Muscle layer of duodenum (tissue), 2 donors: ENCODE data around the gene MCM7.

Source experiments
- H3K27ac ChIP-seq: one replicate; pipeline ENCODE4 v1.7.0; 2013; ENCODE audit warnings: mild to moderate bottlenecking, low read length
- H3K27me3 ChIP-seq: one replicate; pipeline ENCODE4 v1.7.0; 2013; ENCODE audit warnings: low read depth, mild to moderate bottlenecking, control low read depth, low read length
- H3K36me3 ChIP-seq, 2 donors: one replicate each; pipeline ENCODE4 v1.7.0; 2013; ENCODE audit warnings: low read length in 2 of 2, control low read depth in 1 of 2, mild to moderate bottlenecking in 1 of 2; ENCODE audit not compliant: insufficient read depth in 2 of 2, control insufficient read depth in 1 of 2
- H3K4me1 ChIP-seq, 2 donors: one replicate each; pipeline ENCODE4 v1.7.0; 2013; ENCODE audit warnings: low read length in 2 of 2, mild to moderate bottlenecking in 2 of 2, control low read depth in 1 of 2, moderate library complexity in 1 of 2; ENCODE audit not compliant: insufficient read depth in 2 of 2, control insufficient read depth in 1 of 2
- H3K4me3 ChIP-seq, 2 donors: one replicate each; pipeline ENCODE4 v1.7.0; 2013; ENCODE audit warnings: low read length in 2 of 2, low read depth in 1 of 2, mild to moderate bottlenecking in 1 of 2
- H3K9me3 ChIP-seq, 2 donors: one replicate each; pipeline ENCODE4 v1.7.0; 2013; ENCODE audit warnings: low read length in 2 of 2, control low read depth in 1 of 2, mild to moderate bottlenecking in 1 of 2; ENCODE audit not compliant: control insufficient read depth in 1 of 2
- donor health status: healthy.

The MCM7 gene

GRCh38 chr7:100080907-100081534, 20.2 kb downstream of the MCM7 start:
- no peaks in the 10 kb centered on the region for H3K9me3 ChIP-seq
- H3K36me3 ChIP-seq = peaks cover 8 to 21% of the 10 kb centered on the region in 2 donors
- H3K4me1 ChIP-seq = peaks cover 0 to 30% of the 10 kb centered on the region in 2 donors
- H3K4me3 ChIP-seq = peak overlapping the region; percentile 94
- H3K27ac ChIP-seq = peak overlapping the region; percentile 89
- H3K27me3 ChIP-seq = no peaks in the 10 kb centered on the region

GRCh38 chr7:100079024-100079560, 22.1 kb downstream of the MCM7 start:
- peaks cover 27 to 41% of the 10 kb centered on the region in 2 donors for H3K36me3 ChIP-seq
- no peak overlapping the region for H3K4me3 ChIP-seq
- H3K9me3 ChIP-seq = no peaks in the 10 kb centered on the region
- no peaks in the 10 kb centered on the region for H3K27me3 ChIP-seq
- H3K4me1 ChIP-seq = peaks cover 0 to 30% of the 10 kb centered on the region in 2 donors
- H3K27ac ChIP-seq = peak overlapping the region; percentile 35

- peaks cover 0 to 21% of the 10 kb centered on the region in 2 donors for H3K4me1 ChIP-seq
- H3K27ac ChIP-seq = no peak overlapping the region
- H3K36me3 ChIP-seq = peaks cover 43 to 59% of the 10 kb centered on the region in 2 donors
- no peaks in the 10 kb centered on the region for H3K27me3 ChIP-seq
- H3K4me3 ChIP-seq = no peak overlapping the region
- H3K9me3 ChIP-seq = peaks cover 2 to 4% of the 10 kb centered on the region in 2 donors
Observed at GRCh38 chr7:100077205-100077604, 24.0 kb downstream of the MCM7 start.

- peaks cover 61 to 77% of the 10 kb centered on the region in 2 donors for H3K36me3 ChIP-seq
Observed at GRCh38 chr7:100075418-100075817, 25.8 kb downstream of the MCM7 start.

GRCh38 chr7:100074841-100075240, 26.4 kb downstream of the MCM7 start:
- Histone ChIP-seq H3K27ac (no peak overlapping the region), H3K9me3 (peaks cover 20 to 22% of the 10 kb centered on the region in 2 donors), H3K4me1 (peaks cover 0 to 10% of the 10 kb centered on the region in 2 donors), H3K27me3 (no peaks in the 10 kb centered on the region), H3K36me3 (peaks cover 66 to 83% of the 10 kb centered on the region in 2 donors), H3K4me3 (no peak overlapping the region)

More at GRCh38 chr7:100075418-100075817, 25.8 kb downstream of the MCM7 start:
- H3K27ac ChIP-seq = no peak overlapping the region
- peaks cover 0 to 16% of the 10 kb centered on the region in 2 donors for H3K4me1 ChIP-seq
- peaks cover 20 to 22% of the 10 kb centered on the region in 2 donors for H3K9me3 ChIP-seq
- H3K27me3 ChIP-seq = no peaks in the 10 kb centered on the region
- H3K4me3 ChIP-seq = no peak overlapping the region

GRCh38 chr7:100072462-100072861, 28.7 kb downstream of the MCM7 start:
- peaks cover 20 to 22% of the 10 kb centered on the region in 2 donors for H3K9me3 ChIP-seq
- no peaks in the 10 kb centered on the region for H3K4me1 ChIP-seq
- peaks cover 68 to 82% of the 10 kb centered on the region in 2 donors for H3K36me3 ChIP-seq

GRCh38 chr7:100071018-100071723, 30.0 kb downstream of the MCM7 start:
- Histone ChIP-seq H3K4me3 (peak overlapping the region in 1 of 2 donors; percentile 30), H3K27me3 (no peaks in the 10 kb centered on the region), H3K27ac (no peak overlapping the region), H3K9me3 (peaks cover 20 to 22% of the 10 kb centered on the region in 2 donors), H3K4me1 (no peaks in the 10 kb centered on the region), H3K36me3 (peaks cover 60 to 71% of the 10 kb centered on the region in 2 donors)

More at GRCh38 chr7:100072462-100072861, 28.7 kb downstream of the MCM7 start:
- no peak overlapping the region for H3K27ac ChIP-seq
- peak overlapping the region in 1 of 2 donors; percentile 30 for H3K4me3 ChIP-seq
- H3K27me3 ChIP-seq = no peaks in the 10 kb centered on the region

GRCh38 chr7:100069991-100070390, 31.2 kb downstream of the MCM7 start:
- peaks cover 20 to 22% of the 10 kb centered on the region in 2 donors for H3K9me3 ChIP-seq
- no peak overlapping the region for H3K4me3 ChIP-seq
- peaks cover 50 to 59% of the 10 kb centered on the region in 2 donors for H3K36me3 ChIP-seq
- peaks cover 0 to 11% of the 10 kb centered on the region in 2 donors for H3K4me1 ChIP-seq
- no peak overlapping the region for H3K27ac ChIP-seq
- no peaks in the 10 kb centered on the region for H3K27me3 ChIP-seq

GRCh38 chr7:100066953-100067352, 34.2 kb downstream of the MCM7 start:
- Histone ChIP-seq H3K27ac (no peak overlapping the region), H3K4me3 (no peak overlapping the region), H3K27me3 (no peaks in the 10 kb centered on the region), H3K9me3 (peaks cover 15% of the 10 kb centered on the region in 2 donors), H3K4me1 (peaks cover 0 to 13% of the 10 kb centered on the region in 2 donors), H3K36me3 (peaks cover 35 to 42% of the 10 kb centered on the region in 2 donors)

- Histone ChIP-seq H3K9me3 (peaks cover 1 to 2% of the 10 kb centered on the region in 2 donors), H3K27me3 (no peaks in the 10 kb centered on the region), H3K27ac (no peak overlapping the region), H3K36me3 (peaks cover 22 to 42% of the 10 kb centered on the region in 2 donors), H3K4me1 (peaks cover 0 to 13% of the 10 kb centered on the region in 2 donors), H3K4me3 (no peak overlapping the region)
Observed at GRCh38 chr7:100065452-100066186, 35.6 kb downstream of the MCM7 start.

- Histone ChIP-seq H3K36me3 (peaks cover 17 to 36% of the 10 kb centered on the region in 2 donors), H3K27me3 (no peaks in the 10 kb centered on the region), H3K4me3 (no peak overlapping the region), H3K4me1 (peaks cover 0 to 13% of the 10 kb centered on the region in 2 donors), H3K9me3 (no peaks in the 10 kb centered on the region), H3K27ac (no peak overlapping the region)
Observed at GRCh38 chr7:100064162-100064561, 37.0 kb downstream of the MCM7 start.
